DND-41 (cell line): ENCODE data around the gene L3MBTL4.

Experiments used
- EZH2 ChIP-seq: IDR thresholded peaks from 3 replicates; pipeline ENCODE4 v1.6.1; 2012; ENCODE audit warnings: borderline replicate concordance, low read depth, mild to moderate bottlenecking, moderate library complexity, low read length, inconsistent platforms; ENCODE audit not compliant: severe bottlenecking
- TF ChIP-seq, protein P1 (sequence below): IDR thresholded peaks from 2 replicates; pipeline ENCODE4 v1.5.1; 2012; ENCODE audit warnings: borderline replicate concordance, low read length, moderate library complexity, mild to moderate bottlenecking; ENCODE audit not compliant: poor library complexity, severe bottlenecking; ENCODE audit errors: extremely low read depth

DNA sequence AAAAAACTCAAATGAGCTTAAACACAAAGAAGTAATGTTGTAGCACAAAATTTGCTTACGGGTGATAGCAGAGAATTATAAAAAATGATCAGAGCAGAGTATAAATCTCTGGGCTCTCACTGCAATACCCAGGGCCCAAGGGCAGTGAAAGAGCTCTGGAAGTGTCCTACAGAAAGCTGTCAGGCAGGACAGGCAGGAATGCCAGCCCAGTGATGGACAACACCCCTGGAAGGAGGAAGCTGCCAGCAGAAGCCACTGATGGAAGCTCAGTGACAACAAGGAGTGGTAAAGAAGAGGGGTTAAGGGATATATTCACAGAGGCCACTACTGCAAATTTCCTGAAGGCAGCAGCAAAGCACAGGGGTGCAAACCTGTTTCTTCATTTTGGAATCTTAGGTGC is 214.9 kb downstream of the L3MBTL4 start:
- TF ChIP-seq EZH2: no peak
- TF ChIP-seq, protein P1, sequence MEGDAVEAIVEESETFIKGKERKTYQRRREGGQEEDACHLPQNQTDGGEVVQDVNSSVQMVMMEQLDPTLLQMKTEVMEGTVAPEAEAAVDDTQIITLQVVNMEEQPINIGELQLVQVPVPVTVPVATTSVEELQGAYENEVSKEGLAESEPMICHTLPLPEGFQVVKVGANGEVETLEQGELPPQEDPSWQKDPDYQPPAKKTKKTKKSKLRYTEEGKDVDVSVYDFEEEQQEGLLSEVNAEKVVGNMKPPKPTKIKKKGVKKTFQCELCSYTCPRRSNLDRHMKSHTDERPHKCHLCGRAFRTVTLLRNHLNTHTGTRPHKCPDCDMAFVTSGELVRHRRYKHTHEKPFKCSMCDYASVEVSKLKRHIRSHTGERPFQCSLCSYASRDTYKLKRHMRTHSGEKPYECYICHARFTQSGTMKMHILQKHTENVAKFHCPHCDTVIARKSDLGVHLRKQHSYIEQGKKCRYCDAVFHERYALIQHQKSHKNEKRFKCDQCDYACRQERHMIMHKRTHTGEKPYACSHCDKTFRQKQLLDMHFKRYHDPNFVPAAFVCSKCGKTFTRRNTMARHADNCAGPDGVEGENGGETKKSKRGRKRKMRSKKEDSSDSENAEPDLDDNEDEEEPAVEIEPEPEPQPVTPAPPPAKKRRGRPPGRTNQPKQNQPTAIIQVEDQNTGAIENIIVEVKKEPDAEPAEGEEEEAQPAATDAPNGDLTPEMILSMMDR: no peak
